HG03521 (cell line): ENCODE measurements around the gene HLA-DRA.
"Not testable (repeated sequence)": the region's sequence is repeated elsewhere in the genome, so short reads cannot be mapped to it uniquely, and the experiment has no call there.

Experiments used
- ATAC-seq: cut with Tn5 transposase; IDR thresholded peaks from one replicate; pipeline ENCODE4 v1.9.1; 2021; ENCODE audit warnings: mild to moderate bottlenecking, moderate library complexity; ENCODE audit not compliant: unreplicated experiment

HLA-DRA gene

GRCh38 chr6:32430179-32430578, 9.5 kb upstream of the HLA-DRA start:
- ATAC-seq = no peak

DNA sequence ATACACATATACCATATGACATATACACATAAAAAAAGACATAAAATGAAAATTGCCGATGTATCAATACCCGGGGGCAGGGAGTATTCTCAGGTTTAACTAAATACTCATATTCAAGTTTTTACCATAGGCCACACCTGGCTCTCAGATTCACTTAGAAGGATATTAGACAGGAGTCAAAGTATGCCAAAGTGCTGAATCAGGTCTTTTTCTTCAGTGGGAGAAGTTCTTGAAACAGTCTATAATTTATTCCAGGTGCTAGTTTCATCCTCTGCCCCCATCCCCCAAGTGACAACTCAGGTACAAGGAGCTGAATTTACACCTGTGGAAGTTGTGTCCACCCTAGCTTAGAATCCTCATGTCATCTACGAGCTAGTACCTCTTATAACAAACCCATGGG, 8.5 kb upstream of the HLA-DRA start:
- ATAC-seq = no peak

DNA sequence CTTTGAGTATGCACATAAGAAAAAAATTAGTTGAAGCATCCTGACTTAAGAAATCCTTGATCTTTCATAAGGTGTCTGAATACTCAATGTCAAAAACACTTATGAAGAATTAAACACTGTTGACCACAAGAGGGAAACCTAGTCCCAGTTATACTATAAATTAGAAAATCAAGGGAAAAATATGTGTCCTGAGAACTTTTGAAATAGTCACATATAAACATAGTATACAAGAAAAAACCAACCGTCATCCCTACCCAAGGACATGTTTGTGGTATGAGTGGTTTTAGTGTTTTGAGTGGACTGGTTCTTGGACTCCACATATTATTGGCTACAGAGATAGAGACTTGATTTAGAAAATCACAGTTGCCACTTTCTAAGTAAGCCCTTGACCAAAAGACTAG, 7.6 kb upstream of the HLA-DRA start:
- no peak for ATAC-seq

- not testable (repeated sequence) for ATAC-seq
These were observed 5.7 kb upstream of the HLA-DRA start for GRCh38 chr6:32433950-32434349.

DNA sequence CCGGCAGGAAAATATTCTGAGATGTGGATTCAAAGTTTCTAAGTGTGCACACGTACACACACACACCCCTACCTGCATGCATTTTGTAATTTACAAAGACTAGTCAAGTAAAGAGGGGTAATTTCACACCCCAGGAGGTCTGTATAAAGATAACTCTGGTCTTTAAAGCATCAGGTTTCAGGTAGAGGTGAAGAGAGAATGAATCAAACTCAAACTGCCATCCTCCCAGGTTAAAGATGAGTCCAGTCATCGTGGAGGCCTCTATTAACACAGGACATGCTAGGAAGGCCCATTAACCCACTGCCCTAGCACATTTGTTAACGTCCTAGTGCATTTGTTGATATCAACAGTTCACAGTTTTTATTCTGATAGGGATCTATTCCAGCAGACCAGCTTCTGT, 3.5 kb upstream of the HLA-DRA start:
- no peak for ATAC-seq

GRCh38 chr6:32436995-32437836, 2.5 kb upstream of the HLA-DRA start:
- ATAC-seq = peak; percentile 52

DNA sequence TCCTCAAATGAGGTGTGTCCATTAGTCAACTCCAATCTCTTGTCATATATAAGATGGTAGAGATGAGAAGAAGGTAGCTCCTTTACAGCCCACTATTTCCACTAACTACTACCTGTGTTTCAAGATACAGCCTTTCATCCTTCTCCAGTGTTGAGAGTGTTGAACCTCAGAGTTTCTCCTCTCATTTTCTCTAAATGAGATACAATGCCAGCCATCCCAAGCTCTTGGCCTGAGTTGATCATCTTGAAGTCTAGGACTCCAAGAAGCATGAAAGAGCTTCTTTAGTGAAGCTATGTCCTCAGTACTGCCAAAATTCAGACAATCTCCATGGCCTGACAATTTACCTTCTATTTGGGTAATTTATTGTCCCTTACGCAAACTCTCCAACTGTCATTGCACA, 548 bp upstream of the HLA-DRA start:
- ATAC-seq = no peak

DNA sequence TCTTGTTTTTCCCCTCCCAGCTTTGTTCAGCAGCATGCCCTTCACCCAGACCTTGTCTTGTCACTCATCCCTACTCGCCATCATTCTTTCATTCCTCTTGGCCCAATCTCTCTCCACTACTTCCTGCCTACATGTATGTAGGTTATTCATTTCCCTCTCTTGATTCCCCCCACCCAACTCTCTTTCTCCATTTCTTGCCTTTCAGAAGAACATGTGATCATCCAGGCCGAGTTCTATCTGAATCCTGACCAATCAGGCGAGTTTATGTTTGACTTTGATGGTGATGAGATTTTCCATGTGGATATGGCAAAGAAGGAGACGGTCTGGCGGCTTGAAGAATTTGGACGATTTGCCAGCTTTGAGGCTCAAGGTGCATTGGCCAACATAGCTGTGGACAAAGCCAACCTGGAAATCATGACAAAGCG, 2.6 kb downstream of the HLA-DRA start:
- no peak for ATAC-seq

DNA sequence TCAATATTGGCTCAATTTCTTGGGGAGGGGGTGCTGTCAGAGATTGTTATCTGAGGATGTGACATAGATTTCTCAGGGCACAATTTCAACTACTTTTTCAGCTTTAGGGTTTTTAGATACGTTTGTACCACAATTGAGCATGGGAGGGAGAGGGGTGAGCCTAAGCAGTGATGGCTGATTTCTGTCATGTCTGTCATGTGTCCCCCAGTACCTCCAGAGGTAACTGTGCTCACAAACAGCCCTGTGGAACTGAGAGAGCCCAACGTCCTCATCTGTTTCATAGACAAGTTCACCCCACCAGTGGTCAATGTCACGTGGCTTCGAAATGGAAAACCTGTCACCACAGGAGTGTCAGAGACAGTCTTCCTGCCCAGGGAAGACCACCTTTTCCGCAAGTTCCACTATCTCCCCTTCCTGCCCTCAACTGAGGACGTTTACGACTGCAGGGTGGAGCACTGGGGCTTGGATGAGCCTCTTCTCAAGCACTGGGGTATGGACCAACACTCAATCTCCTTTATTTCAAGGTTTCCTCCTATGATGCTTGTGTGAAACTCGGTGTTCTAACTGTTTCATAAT, 3.4 kb downstream of the HLA-DRA start:
- no peak for ATAC-seq

- no peak for ATAC-seq
These were observed 4.7 kb downstream of the HLA-DRA start for GRCh38 chr6:32444433-32444832.

GRCh38 chr6:32445321-32445854, 5.7 kb downstream of the HLA-DRA start:
- ATAC-seq = no peak

- ATAC-seq = no peak
These were observed 8.2 kb downstream of the HLA-DRA start for GRCh38 chr6:32447932-32448331.

DNA sequence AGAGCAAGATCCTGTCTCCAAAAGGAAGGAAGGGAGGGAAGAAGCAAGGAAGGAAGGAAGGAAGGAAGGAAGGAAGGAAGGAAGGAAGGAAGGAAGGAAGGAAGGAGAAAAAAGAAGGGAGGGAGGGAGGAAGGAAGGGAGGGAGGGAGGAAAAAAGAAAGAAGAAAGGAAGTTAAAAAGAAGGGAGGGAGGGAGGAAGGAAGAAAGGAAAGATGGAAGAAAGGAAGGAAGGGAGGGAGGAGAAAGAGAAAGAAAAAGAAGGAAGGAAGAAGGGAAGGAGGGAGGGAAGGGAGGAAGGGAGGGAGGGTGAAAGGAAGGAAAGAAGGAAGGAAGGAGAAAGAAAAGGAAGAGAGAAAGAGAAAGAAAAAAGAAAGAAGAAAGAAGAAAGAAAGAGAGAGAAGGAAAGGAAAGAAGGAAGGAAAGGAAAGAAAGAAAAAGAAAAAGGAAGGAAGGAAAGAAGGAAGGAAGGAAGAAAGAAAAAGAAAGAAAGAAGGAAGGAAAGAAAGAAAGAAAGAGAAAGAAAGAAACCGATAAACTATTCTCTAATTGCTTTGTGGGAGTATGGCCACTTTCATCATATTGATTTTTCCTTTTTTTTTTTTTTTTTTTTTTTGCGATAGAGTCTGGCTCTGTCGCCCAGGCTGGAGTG, 9.5 kb downstream of the HLA-DRA start:
- ATAC-seq = no peak

- no peak for ATAC-seq
These were observed 17.4 kb downstream of the HLA-DRA start for GRCh38 chr6:32457054-32457453.

DNA sequence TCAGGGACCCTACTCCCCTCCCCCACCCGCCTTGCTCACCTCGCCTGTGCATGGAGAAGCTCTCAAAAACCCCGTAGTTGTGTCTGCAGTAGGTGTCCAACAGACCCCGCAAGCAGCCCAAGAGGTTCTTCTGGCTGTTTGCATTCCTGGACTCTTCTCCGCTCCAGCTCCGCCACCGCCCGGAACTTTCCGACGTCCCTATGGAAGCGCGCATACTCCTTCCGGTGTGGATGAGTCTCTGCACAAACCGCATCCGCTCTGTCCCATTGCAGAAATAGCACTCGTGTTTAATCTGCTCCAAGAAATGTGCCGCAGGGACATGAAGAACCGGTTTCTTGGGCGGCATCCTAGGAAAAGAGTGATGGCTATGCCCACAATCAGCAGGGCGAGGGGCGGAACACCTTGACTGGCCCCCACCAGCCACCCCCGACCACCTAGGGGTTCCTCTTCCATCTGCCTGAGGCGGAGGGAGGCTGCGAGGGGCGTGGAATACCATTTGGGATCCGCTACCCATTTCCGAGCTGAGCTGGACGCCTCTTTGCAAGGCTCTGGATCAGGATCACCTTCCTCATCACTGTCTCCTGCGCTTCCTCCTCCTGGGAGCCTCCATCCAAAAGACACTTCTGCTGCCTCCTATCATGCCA, 20.2 kb downstream of the HLA-DRA start:
- ATAC-seq = no peak

- no peak for ATAC-seq
These were observed 20.8 kb downstream of the HLA-DRA start for GRCh38 chr6:32460528-32460927.

GRCh38 chr6:32461493-32461892, 21.8 kb downstream of the HLA-DRA start:
- no peak for ATAC-seq

DNA sequence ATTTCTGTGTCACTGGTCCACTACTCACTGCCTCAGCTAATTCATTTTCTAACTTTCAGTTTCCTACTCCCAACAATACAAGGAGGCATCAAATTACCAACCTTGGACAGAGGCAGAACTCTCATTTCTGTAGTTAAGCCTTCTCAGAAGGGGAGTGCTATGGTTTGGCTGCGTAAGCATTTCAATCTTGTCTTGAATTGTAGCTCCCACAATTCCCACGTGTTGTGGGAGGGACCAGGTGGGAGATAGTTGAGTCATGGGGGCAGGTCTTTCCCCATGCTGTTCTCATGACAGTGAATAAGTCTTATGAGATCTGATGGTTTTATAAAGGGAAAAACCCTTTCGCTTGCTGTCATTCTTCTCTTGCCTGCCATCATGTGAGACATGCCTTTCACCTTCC, 22.9 kb downstream of the HLA-DRA start:
- no peak for ATAC-seq

GRCh38 chr6:32467743-32468503, 28.2 kb downstream of the HLA-DRA start:
- not testable (repeated sequence) for ATAC-seq

DNA sequence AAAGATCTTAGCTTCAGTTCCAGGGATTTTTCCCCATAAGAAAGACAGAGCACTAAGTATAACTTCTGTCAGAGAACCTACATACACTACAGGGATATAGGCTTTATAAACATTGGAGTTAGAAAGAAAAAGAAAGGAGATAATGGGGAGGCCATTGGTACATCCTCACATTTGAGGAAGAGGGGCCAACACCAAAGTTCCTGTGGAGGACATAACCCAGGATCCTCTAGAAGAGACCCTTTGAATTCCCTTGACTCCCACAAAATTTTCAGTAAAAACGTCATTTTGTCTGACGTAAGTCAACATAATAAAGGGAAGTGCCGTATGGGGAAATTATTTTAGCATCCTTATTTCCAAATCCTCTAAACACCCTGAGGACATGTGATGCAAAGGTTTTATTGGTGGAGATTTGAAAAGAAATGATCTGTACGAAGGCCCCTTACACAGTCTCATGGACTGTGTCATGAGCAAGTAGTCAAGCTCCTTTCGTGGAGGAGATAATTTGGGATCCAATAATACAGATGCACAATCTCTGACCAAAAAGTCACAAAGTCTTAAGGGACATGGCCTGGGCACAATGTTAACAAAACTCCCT, 33.2 kb downstream of the HLA-DRA start:
- no peak for ATAC-seq
